B cell (primary cell): ENCODE data around the gene FOXD3.

ENCODE experiments used
- CTCF ChIP-seq: fragments of 200-600 bp; IDR thresholded peaks from one replicate; pipeline ENCODE4 v1.8.0; 2022; ENCODE audit warnings: antibody characterized with exemption, mild to moderate bottlenecking
- EZH2 ChIP-seq: IDR thresholded peaks from 2 replicates; pipeline ENCODE4 v1.6.1; 2012; ENCODE audit warnings: borderline replicate concordance, low read depth, mild to moderate bottlenecking, moderate library complexity, low read length; ENCODE audit not compliant: insufficient read depth, poor library complexity, severe bottlenecking

- TF ChIP-seq CTCF (no peak), EZH2 (no peak)
Measured at GRCh38 chr1:63307196-63307794, 15.1 kb upstream of the FOXD3 start.
